ENCODE measurements around the gene KIF3A. TPM values are rescaled to one million over a fixed set of nuclear protein-coding genes. Genes with fewer than 3 reads are reported as not detected.

KIF3A gene
- polyA plus RNA-seq, 4 donors = 0.54 to 4.7 (median 2.7) TPM

- 81 to 85% (median 82%) methylated on average over 11 of the region's 11 CpGs for WGBS, 3 donors
- H3K9me3 ChIP-seq (ENCODE audit: control insufficient read depth in 2 of 2, insufficient read depth in 1 of 2, low read depth in 1 of 2, low read length in 1 of 2) = peaks cover 0 to 8% of the 10 kb centered on the region in 2 donors
- no peaks in the 10 kb centered on the region for H3K27me3 ChIP-seq (ENCODE audit: control insufficient read depth in 3 of 3, insufficient read depth in 3 of 3, low read length in 3 of 3)
- H3K4me3 ChIP-seq (ENCODE audit: low read depth in 1 of 3, low read length in 3 of 3) = no peak overlapping the region
- H3K27ac ChIP-seq (ENCODE audit: low read depth in 1 of 3, low read length in 2 of 3) = no peak overlapping the region
- DNase-seq (no peak), FAIRE-seq (no peak)
- H3K36me3 ChIP-seq (ENCODE audit: control insufficient read depth in 3 of 3, insufficient read depth in 2 of 3, low read depth in 1 of 3, low read length in 3 of 3) = peaks cover 0 to 14% (median 6%) of the 10 kb centered on the region in 3 donors
- H3K4me1 ChIP-seq (ENCODE audit: control insufficient read depth in 3 of 3, insufficient read depth in 2 of 3, low read depth in 1 of 3, low read length in 2 of 3) = no peaks in the 10 kb centered on the region
Observed at GRCh38 chr5:132646583-132647266, 90.6 kb downstream of the KIF3A start.

- Histone ChIP-seq H3K4me3 (ENCODE audit: low read depth in 1 of 3, low read length in 3 of 3) (no peak overlapping the region), H3K27me3 (ENCODE audit: control insufficient read depth in 3 of 3, insufficient read depth in 3 of 3, low read length in 3 of 3) (no peaks in the 10 kb centered on the region), H3K4me1 (ENCODE audit: control insufficient read depth in 3 of 3, insufficient read depth in 2 of 3, low read depth in 1 of 3, low read length in 2 of 3) (no peaks in the 10 kb centered on the region), H3K36me3 (ENCODE audit: control insufficient read depth in 3 of 3, insufficient read depth in 2 of 3, low read depth in 1 of 3, low read length in 3 of 3) (peaks cover 0 to 31% (median 12%) of the 10 kb centered on the region in 3 donors), H3K9me3 (ENCODE audit: control insufficient read depth in 2 of 2, insufficient read depth in 1 of 2, low read depth in 1 of 2, low read length in 1 of 2) (peaks cover 0 to 8% of the 10 kb centered on the region in 2 donors), H3K27ac (ENCODE audit: low read depth in 1 of 3, low read length in 2 of 3) (no peak overlapping the region)
- FAIRE-seq = no peak
- DNase-seq = no peak
Observed at GRCh38 chr5:132644177-132644576, 93.2 kb downstream of the KIF3A start.

Other genes starting within 250 kb of the KIF3A start
- gene IRF1, start 246.8 kb downstream of the KIF3A start, polyA plus RNA-seq = 10 to 100 TPM; 51.7 to 80.5 (median 59.0) TPM
- gene IL5, start 194.0 kb downstream of the KIF3A start, polyA plus RNA-seq = under 1 TPM in 1 of 4 donors, not detected in 3; 0.43 TPM
- gene RAD50, start 180.6 kb downstream of the KIF3A start, polyA plus RNA-seq = 10 to 100 TPM in 3 of 4 donors, 1 to 10 TPM in 1; 6.8 to 32.8 (median 11.0) TPM
- gene IL13, start 79.4 kb downstream of the KIF3A start, polyA plus RNA-seq = under 1 TPM in 1 of 4 donors, not detected in 3; 0.54 TPM
- gene IL4, start 63.6 kb downstream of the KIF3A start, polyA plus RNA-seq = not detected
- gene CCNI2, start 9.9 kb upstream of the KIF3A start, polyA plus RNA-seq = 1 to 10 TPM; 1.6 to 8.2 (median 5.0) TPM
- 10 to 100 TPM; 14.6 to 38.8 (median 26.3) TPM for gene SEPTIN8, start 39.7 kb upstream of the KIF3A start, polyA plus RNA-seq
- 10 to 100 TPM; 25.6 to 75.4 (median 66.1) TPM for gene SOWAHA, start 75.8 kb upstream of the KIF3A start, polyA plus RNA-seq
- 10 to 100 TPM in 3 of 4 donors, 1 to 10 TPM in 1; 9.2 to 72.2 (median 15.0) TPM for gene SHROOM1, start 93.1 kb upstream of the KIF3A start, polyA plus RNA-seq
- under 1 TPM in 3 of 4 donors, not detected in 1; 0.32 to 0.67 (median 0.34) TPM for gene GDF9, start 128.9 kb upstream of the KIF3A start, polyA plus RNA-seq
- gene UQCRQ, start 129.1 kb upstream of the KIF3A start, polyA plus RNA-seq = 100 to 1,000 TPM; 225 to 872 (median 544) TPM
- 10 to 100 TPM in 1 of 4 donors, 1 to 10 TPM in 3; 2.2 to 12.3 (median 6.6) TPM for gene LEAP2, start 136.1 kb upstream of the KIF3A start, polyA plus RNA-seq
- gene AFF4, start 226.1 kb upstream of the KIF3A start, polyA plus RNA-seq = 10 to 100 TPM in 2 of 4 donors, 1 to 10 TPM in 2; 7.0 to 45.7 (median 10.2) TPM